ENCODE data around the gene RHBDD2. TPM values are rescaled to one million over a fixed set of nuclear protein-coding genes. Genes with fewer than 3 reads are reported as not detected.
A peak's percentile ranks its signal among the peaks of the same experiment; 100 is the strongest.

Gene RHBDD2
- total and polyA plus RNA-seq, 10 of the 15 experiments (the other 5 are each of a cell fraction or from before 2014, with no cell fraction given), result 3.9 to 39.8 (median 16.9) TPM

- H4K20me1 ChIP-seq (ENCODE audit: control insufficient read depth, insufficient read depth), result no peaks in the 10 kb centered on the region
- intact Hi-C loops (cut with micrococcal nuclease; ENCODE audit: unreplicated experiment) (no loop called here), in situ Hi-C loops (cut with MboI) (no loop called here)
- no peaks in the 10 kb centered on the region for H3K79me2 ChIP-seq (ENCODE audit: control insufficient read depth, insufficient read depth, low read length)
- no peak for DNase-seq (ENCODE audit: low read depth, low spot score)
- no peaks in the 10 kb centered on the region for H3K4me1 ChIP-seq (ENCODE audit: control insufficient read depth, insufficient read depth, low read length)
- H3K27ac ChIP-seq (ENCODE audit: control insufficient read depth, insufficient read depth), result no peak overlapping the region
- H3K9me3 ChIP-seq (replicated peaks; ENCODE audit: control insufficient read depth, insufficient read depth, low read length), result no peaks in the 10 kb centered on the region
- SMC1A ChIA-PET (ENCODE audit: uncharacterized antibody, unreplicated experiment), result no interaction called here
- peaks cover 3% of the 10 kb centered on the region in 2 experiments; a peak in 2 of 4 replicates for H3K36me3 ChIP-seq (ENCODE audit: control insufficient read depth in 2 of 2, insufficient read depth in 2 of 2, low read length in 1 of 2)
- POLR2A ChIA-PET, result interaction anchor here (0.6 kb wide), 1 partner anchor 423 kb away, joined by 5 read pairs; no protein-coding TSS in a partner anchor
- ATAC-seq, result no peak
- WGBS (ENCODE audit: insufficient coverage, insufficient replicate concordance, low lambda C conversion rate, missing lambda C conversion rate), result 87% methylated on average over 11 of the region's 11 CpGs
- BruUV-seq (replicated peaks), result no TSS peak
- H3K9ac ChIP-seq (ENCODE audit: control insufficient read depth, insufficient read depth, low read length), result no peak overlapping the region
- H3K4me3 ChIP-seq, result no peak overlapping the region
- TF ChIP-seq MYC (IDR thresholded peaks at IDR 0.05; ENCODE audit: insufficient read depth, insufficient read length, insufficient replicate concordance, low read length, severe bottlenecking) (no peak), POLR2A (IDR thresholded peaks at IDR 0.05; ENCODE audit: low read depth, low read length) (peak; percentile 57)
- CTCF ChIA-PET, result no interaction called here
- no peak for FAIRE-seq
- no peak overlapping the region for H3K4me2 ChIP-seq (ENCODE audit: control insufficient read depth, insufficient read depth)
- H3K27me3 ChIP-seq (replicated peaks in 1 of 2; ENCODE audit: control insufficient read depth in 2 of 2, insufficient read depth in 2 of 2, low read length in 1 of 2), result no peaks in the 10 kb centered on the region
- H2AFZ ChIP-seq (ENCODE audit: control insufficient read depth, low read depth, low read length), result no peak overlapping the region
- RAD21 ChIA-PET (ENCODE audit: unreplicated experiment), result interaction anchor here (1.3 kb wide), 1 partner anchor 131 kb away, joined by 4 read pairs; no protein-coding TSS in a partner anchor
Observed at GRCh38 chr7:75889223-75889825, 10.5 kb downstream of the RHBDD2 start.

- Histone ChIP-seq H3K9me3 (replicated peaks; ENCODE audit: control insufficient read depth, insufficient read depth, low read length) (no peaks in the 10 kb centered on the region), H3K36me3 (ENCODE audit: control insufficient read depth in 2 of 2, insufficient read depth in 2 of 2, low read length in 1 of 2) (peaks cover 3% of the 10 kb centered on the region in 2 experiments; a peak in 2 of 4 replicates), H3K27me3 (replicated peaks in 1 of 2; ENCODE audit: control insufficient read depth in 2 of 2, insufficient read depth in 2 of 2, low read length in 1 of 2) (no peaks in the 10 kb centered on the region), H3K9ac (ENCODE audit: control insufficient read depth, insufficient read depth, low read length) (no peak overlapping the region), H3K79me2 (ENCODE audit: control insufficient read depth, insufficient read depth, low read length) (no peaks in the 10 kb centered on the region), H3K4me3 (no peak overlapping the region), H2AFZ (ENCODE audit: control insufficient read depth, low read depth, low read length) (no peak overlapping the region), H3K4me2 (ENCODE audit: control insufficient read depth, insufficient read depth) (no peak overlapping the region), H4K20me1 (ENCODE audit: control insufficient read depth, insufficient read depth) (no peaks in the 10 kb centered on the region), H3K27ac (ENCODE audit: control insufficient read depth, insufficient read depth) (no peak overlapping the region), H3K4me1 (ENCODE audit: control insufficient read depth, insufficient read depth, low read length) (no peaks in the 10 kb centered on the region)
- intact Hi-C loops (cut with micrococcal nuclease; ENCODE audit: unreplicated experiment) (no loop called here), in situ Hi-C loops (cut with MboI) (no loop called here)
- no TSS peak for BruUV-seq (replicated peaks)
- POLR2A ChIA-PET, result no interaction called here
- RAD21 ChIA-PET (ENCODE audit: unreplicated experiment), result interaction anchor here (1.3 kb wide), 1 partner anchor 130 kb away, joined by 4 read pairs; no protein-coding TSS in a partner anchor
- SMC1A ChIA-PET (ENCODE audit: uncharacterized antibody, unreplicated experiment), result no interaction called here
- no peak for ATAC-seq
- WGBS (ENCODE audit: insufficient coverage, insufficient replicate concordance, low lambda C conversion rate, missing lambda C conversion rate), result 96% methylated on average over 11 of the region's 11 CpGs
- no peak for FAIRE-seq
- no peak for DNase-seq (ENCODE audit: low read depth, low spot score)
- CTCF ChIA-PET, result no interaction called here
- TF ChIP-seq TBL1XR1 (IDR thresholded peaks at IDR 0.05; ENCODE audit: low read depth, low read length) (no peak), ZNF687 (IDR thresholded peaks at IDR 0.05) (no peak), EGR1 (IDR thresholded peaks at IDR 0.05; ENCODE audit: borderline replicate concordance in 1 of 2, low read depth in 2 of 2, low read length in 2 of 2) (no peak), CEBPZ (IDR thresholded peaks at IDR 0.05; ENCODE audit: low read depth, low read length) (no peak), CREB1 (IDR thresholded peaks at IDR 0.05; ENCODE audit: low read depth) (no peak), CBFB (IDR thresholded peaks at IDR 0.05; ENCODE audit: low read depth) (no peak), NFIC (IDR thresholded peaks at IDR 0.05; ENCODE audit: low read depth, low read length) (no peak), ZNF384 (IDR thresholded peaks at IDR 0.05; ENCODE audit: borderline replicate concordance, low read depth, low read length) (no peak)
Observed at GRCh38 chr7:75889826-75890225, 11.0 kb downstream of the RHBDD2 start.

All from GM12878 (cell line).